K562 (cell line): Measurements from ENCODE around the gene GFOD1. TPM values are rescaled to one million over a fixed set of nuclear protein-coding genes. Genes with fewer than 3 reads are reported as not detected.
"Not testable (repeated sequence)": the region's sequence is repeated elsewhere in the genome, so short reads cannot be mapped to it uniquely, and the experiment has no call there.

Source experiments
- ATAC-seq: fragments of 200-7000 bp; cut with Tn5 transposase; 3 replicates; pipeline ENCODE4 v1.9.1; 2020; ENCODE audit warnings: moderate library complexity
- BruUV-seq: library from RNA; stranded (reverse); fragments of 400-500 nt; replicated peaks from 2 replicates; lab custom pipeline; 2021; lab: Mats Ljungman, UMichigan
- CTCF ChIA-PET: fragments of 300-600 bp; formaldehyde crosslinking; extraction: SDS; loops from one replicate; lab custom pipeline; 2021; ENCODE audit warnings: low intra/inter-chr PET ratio; lab: Yijun Ruan, JAX
- POLR2A ChIA-PET: fragments of 300-600, 350-650 bp; sonication (Branson Sonifier 250); formaldehyde crosslinking; extraction: SDS; loops from one replicate; lab custom pipeline; 2021; ENCODE audit warnings: antibody characterized with exemption, inconsistent platforms; lab: Yijun Ruan, JAX
- DNase-seq, 4 experiments: peaks; one replicate each; pipeline versions ENCODE4 v3.0.0 to v3.0.0-alpha.2; 2011 to 2018; ENCODE audit warnings: low spot score in 3 of 4, mixed read lengths in 3 of 4; ENCODE audit errors: extremely low read depth in 1 of 4
- FAIRE-seq: peaks from 2 replicates; lab custom pipeline; 2011; peaks lifted over from hg19 to GRCh38; lab: Jason Lieb, UNC
- H2AFZ ChIP-seq: 2 replicates; pipeline ENCODE4 v1.6.0; 2011; ENCODE audit warnings: low read depth, low read length, control low read depth, inconsistent platforms
- H3K27ac ChIP-seq: fragments of 200-600 bp; 3 replicates; pipeline ENCODE4 v1.8.0; 2011; ENCODE audit warnings: low read depth, mild to moderate bottlenecking, control low read depth, inconsistent platforms, low read length, moderate library complexity, mixed read lengths; ENCODE audit errors: extremely low read depth
- H3K27me3 ChIP-seq, 2 experiments: fragments of 300-600 bp in 1 of 2; 2 replicates in 1 of 2; 3 replicates in 1 of 2; pipeline versions ENCODE4 v1.6.0 to v1.8.0; 2011; ENCODE audit warnings: inconsistent platforms in 2 of 2, low read length in 2 of 2, mild to moderate bottlenecking in 1 of 2, mixed read lengths in 1 of 2, moderate library complexity in 1 of 2; ENCODE audit not compliant: control insufficient read depth in 2 of 2, insufficient read depth in 2 of 2
- H3K36me3 ChIP-seq: fragments of 300-600 bp; 3 replicates; pipeline ENCODE4 v1.8.0; 2011; ENCODE audit warnings: mild to moderate bottlenecking, low read length, inconsistent platforms; ENCODE audit not compliant: control insufficient read depth, insufficient read depth
- H3K4me1 ChIP-seq, 2 experiments: fragments of 200-600 bp in 1 of 2; replicated peaks in 1 of 2; 2 replicates in 1 of 2; 3 replicates in 1 of 2; pipeline versions ENCODE4 v1.5.1 to v1.8.0; 2011; ENCODE audit warnings: inconsistent platforms in 2 of 2, low read length in 2 of 2, mild to moderate bottlenecking in 1 of 2, mixed read lengths in 1 of 2, moderate library complexity in 1 of 2; ENCODE audit not compliant: control insufficient read depth in 2 of 2, insufficient read depth in 2 of 2
- H3K4me2 ChIP-seq: 2 replicates; pipeline ENCODE4 v1.6.1; 2011; ENCODE audit warnings: low read length, control low read depth, inconsistent platforms, mixed read lengths; ENCODE audit not compliant: insufficient read depth
- H3K4me3 ChIP-seq: fragments of 200-600 bp; sonication (generic), shearing (Covaris generic); 2 replicates; pipeline ENCODE4 v1.5.1; 2016; ENCODE audit warnings: control low read depth, inconsistent platforms
- H3K79me2 ChIP-seq: fragments of 200-600 bp; 3 replicates; pipeline ENCODE4 v1.8.0; 2011; ENCODE audit warnings: low read length, inconsistent platforms; ENCODE audit not compliant: control insufficient read depth, insufficient read depth
- H3K9ac ChIP-seq, 2 experiments: 2 replicates each; pipeline versions ENCODE4 v1.6.0 to v1.6.1; 2011; ENCODE audit warnings: low read depth in 2 of 2, low read length in 2 of 2, control low read depth in 1 of 2, inconsistent platforms in 1 of 2, mild to moderate bottlenecking in 1 of 2, mixed read lengths in 1 of 2; ENCODE audit not compliant: insufficient read depth in 1 of 2
- H3K9me1 ChIP-seq: one replicate; pipeline ENCODE4 v1.6.0; 2011; ENCODE audit warnings: inconsistent platforms, mild to moderate bottlenecking, low read length, moderate library complexity; ENCODE audit not compliant: control insufficient read depth, insufficient read depth
- H3K9me3 ChIP-seq: replicated peaks from 2 replicates; pipeline ENCODE4 v1.5.1; 2011; ENCODE audit warnings: low read depth, low read length, inconsistent platforms; ENCODE audit not compliant: control insufficient read depth, insufficient read depth
- H4K20me1 ChIP-seq: replicated peaks from 2 replicates; pipeline ENCODE4 v1.6.1; 2011; ENCODE audit warnings: low read length, inconsistent platforms, mixed read lengths; ENCODE audit not compliant: control insufficient read depth, insufficient read depth
- ZNF146 ChIP-seq: IDR thresholded peaks from one replicate; pipeline ENCODE4 v1.6.1; 2018; ENCODE audit warnings: missing compliant biosample characterization; ENCODE audit not compliant: unreplicated experiment
- WGBS: fragments of 100-300 bp; shearing (Covaris generic); methylation state at CpG from one replicate; pipeline ENCODE4 v1.1.6; 2016; ENCODE audit warnings: low coverage, mixed read lengths; ENCODE audit not compliant: insufficient coverage; ENCODE audit errors: missing lambda C conversion rate; 5-methylcytosine and 5-hydroxymethylcytosine counted together
- in situ Hi-C: fragments of 300-500 bp; cut with MboI; formaldehyde crosslinking; loops from 4 replicates; pipeline ENCODE4 v1.15.0; 2018; ENCODE audit warnings: inconsistent platforms, mixed read lengths
- intact Hi-C: fragments of 100-400 bp; cut with micrococcal nuclease; formaldehyde crosslinking; loops from 2 replicates; pipeline ENCODE4 v1.14.2; 2022
- polyA plus RNA-seq, 8 experiments: library from polyadenylated mRNA; depleted of rRNA in 4 of 8; stranded (reverse) in 5 of 8; unstranded in 3 of 8; fragments of >200 nt; fragmentation: Nextera tagmentation in 2 of 8; fragmentation: Illumina TruSeq in 1 of 8; extraction: Ambion mirVana in 2 of 8; extraction: Trizol in 1 of 8; gene quantifications; 2 replicates each; pipeline versions ENCODE4 v1.2.1 to v1.2.3, GENCODE V29; 2011 to 2014; ENCODE audit warnings: inconsistent platforms in 1 of 8, missing spikeins in 1 of 8
- total RNA-seq, 7 experiments: library from RNA; depleted of rRNA in 6 of 7; stranded (reverse); fragments of >200 nt in 6 of 7; fragmentation: Illumina TruSeq in 2 of 7; extraction: Trizol in 2 of 7; gene quantifications; 2 replicates each; pipeline versions ENCODE4 v1.2.1 to v1.2.3, GENCODE V29; 2011 to 2021; ENCODE audit warnings: low replicate concordance in 1 of 7
- TF ChIP-seq, protein P1 (sequence below), 2 experiments: fragments of 450-650 bp; IDR thresholded peaks; 2 replicates each; pipeline ENCODE4 v1.6.1; 2018; ENCODE audit warnings: mild to moderate bottlenecking in 2 of 2, low read depth in 1 of 2; ENCODE audit not compliant: partially characterized antibody in 2 of 2

GFOD1 gene
- total and polyA plus RNA-seq, 9 of the 15 experiments (the other 6 are each of a cell fraction or from before 2014, with no cell fraction given), result 3.8 to 12.0 (median 8.2) TPM

GRCh38 chr6:13389237-13389636 lies 98.2 kb downstream of the GFOD1 start:
- H2AFZ ChIP-seq, FAIRE-seq, DNase-seq, ATAC-seq, H3K9me3 ChIP-seq, H3K4me1 ChIP-seq, H3K4me3 ChIP-seq, H3K36me3 ChIP-seq, H3K4me2 ChIP-seq, H3K9me1 ChIP-seq, H3K27me3 ChIP-seq, H3K9ac ChIP-seq, CTCF ChIA-PET, H3K27ac ChIP-seq, in situ Hi-C loops, H3K79me2 ChIP-seq, intact Hi-C loops, H4K20me1 ChIP-seq, BruUV-seq, POLR2A ChIA-PET: not testable (repeated sequence)
- WGBS, result 63% methylated on average over 1 of the region's 1 CpG
- TF ChIP-seq ZNF146 (CRISPR knock-in tag), result peak; percentile 77

- ATAC-seq, DNase-seq, H2AFZ ChIP-seq, H3K4me1 ChIP-seq, BruUV-seq, H3K27me3 ChIP-seq, H3K9ac ChIP-seq, H3K36me3 ChIP-seq, in situ Hi-C loops, H3K79me2 ChIP-seq, H3K4me3 ChIP-seq, POLR2A ChIA-PET, H4K20me1 ChIP-seq, H3K4me2 ChIP-seq, FAIRE-seq, H3K9me1 ChIP-seq, H3K27ac ChIP-seq, H3K9me3 ChIP-seq, CTCF ChIA-PET, intact Hi-C loops: not testable (repeated sequence)
- TF ChIP-seq, protein P1, sequence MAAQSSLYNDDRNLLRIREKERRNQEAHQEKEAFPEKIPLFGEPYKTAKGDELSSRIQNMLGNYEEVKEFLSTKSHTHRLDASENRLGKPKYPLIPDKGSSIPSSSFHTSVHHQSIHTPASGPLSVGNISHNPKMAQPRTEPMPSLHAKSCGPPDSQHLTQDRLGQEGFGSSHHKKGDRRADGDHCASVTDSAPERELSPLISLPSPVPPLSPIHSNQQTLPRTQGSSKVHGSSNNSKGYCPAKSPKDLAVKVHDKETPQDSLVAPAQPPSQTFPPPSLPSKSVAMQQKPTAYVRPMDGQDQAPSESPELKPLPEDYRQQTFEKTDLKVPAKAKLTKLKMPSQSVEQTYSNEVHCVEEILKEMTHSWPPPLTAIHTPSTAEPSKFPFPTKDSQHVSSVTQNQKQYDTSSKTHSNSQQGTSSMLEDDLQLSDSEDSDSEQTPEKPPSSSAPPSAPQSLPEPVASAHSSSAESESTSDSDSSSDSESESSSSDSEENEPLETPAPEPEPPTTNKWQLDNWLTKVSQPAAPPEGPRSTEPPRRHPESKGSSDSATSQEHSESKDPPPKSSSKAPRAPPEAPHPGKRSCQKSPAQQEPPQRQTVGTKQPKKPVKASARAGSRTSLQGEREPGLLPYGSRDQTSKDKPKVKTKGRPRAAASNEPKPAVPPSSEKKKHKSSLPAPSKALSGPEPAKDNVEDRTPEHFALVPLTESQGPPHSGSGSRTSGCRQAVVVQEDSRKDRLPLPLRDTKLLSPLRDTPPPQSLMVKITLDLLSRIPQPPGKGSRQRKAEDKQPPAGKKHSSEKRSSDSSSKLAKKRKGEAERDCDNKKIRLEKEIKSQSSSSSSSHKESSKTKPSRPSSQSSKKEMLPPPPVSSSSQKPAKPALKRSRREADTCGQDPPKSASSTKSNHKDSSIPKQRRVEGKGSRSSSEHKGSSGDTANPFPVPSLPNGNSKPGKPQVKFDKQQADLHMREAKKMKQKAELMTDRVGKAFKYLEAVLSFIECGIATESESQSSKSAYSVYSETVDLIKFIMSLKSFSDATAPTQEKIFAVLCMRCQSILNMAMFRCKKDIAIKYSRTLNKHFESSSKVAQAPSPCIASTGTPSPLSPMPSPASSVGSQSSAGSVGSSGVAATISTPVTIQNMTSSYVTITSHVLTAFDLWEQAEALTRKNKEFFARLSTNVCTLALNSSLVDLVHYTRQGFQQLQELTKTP (IDR thresholded peaks at IDR 0.05; ENCODE audit: low read depth in 1 of 2, partially characterized antibody in 2 of 2), result peak in 1 of 2 experiments; percentile 93
- WGBS, result no CpG with 5 or more reads among the region's 1 CpG
These were observed 98.6 kb downstream of the GFOD1 start for GRCh38 chr6:13388769-13389168.
